Upper lobe of right lung (tissue), 1 donor: Measurements from ENCODE around the gene ZSWIM8. TPM values are rescaled to one million over a fixed set of nuclear protein-coding genes. Genes with fewer than 3 reads are reported as not detected.
"Not testable (repeated sequence)": the region's sequence is repeated elsewhere in the genome, so short reads cannot be mapped to it uniquely, and the experiment has no call there.

ENCODE experiments used
- ATAC-seq: fragments of 200-7000 bp; cut with Tn5 transposase; one replicate; pipeline ENCODE4 v1.9.1; 2020; ENCODE audit warnings: mild to moderate bottlenecking, moderate library complexity
- DNase-seq: peaks from one replicate; pipeline ENCODE4 v3.0.0-alpha.2; 2020
- H3K27ac ChIP-seq: fragments of 200-600 bp; one replicate; pipeline ENCODE4 v1.8.0; 2022
- H3K27me3 ChIP-seq: fragments of 200-600 bp; one replicate; pipeline ENCODE4 v1.8.0; 2022; ENCODE audit warnings: mild to moderate bottlenecking
- H3K36me3 ChIP-seq: fragments of 200-600 bp; one replicate; pipeline ENCODE4 v1.8.0; 2022
- H3K4me1 ChIP-seq: fragments of 200-600 bp; one replicate; pipeline ENCODE4 v1.8.0; 2022
- H3K4me3 ChIP-seq: fragments of 200-600 bp; one replicate; pipeline ENCODE4 v1.8.0; 2022; ENCODE audit warnings: mild to moderate bottlenecking
- H3K9me3 ChIP-seq: fragments of 200-600 bp; one replicate; pipeline ENCODE4 v1.8.0; 2022
- intact Hi-C: fragments of 100-400 bp; cut with DNase I; formaldehyde crosslinking; loops from one replicate; pipeline ENCODE4 v1.11.0; 2022
- total RNA-seq: library from RNA; stranded (reverse); fragmentation: NEBNext Ultra II Directional; extraction: Animal tissue kit (Norgen Biotek cat#: 25700); gene quantifications from one replicate; pipeline ENCODE4 v1.2.1, GENCODE V29; 2021
- TF ChIP-seq, protein P1 (sequence below): fragments of 200-600 bp; IDR thresholded peaks from one replicate; pipeline ENCODE4 v1.8.0; 2022; ENCODE audit warnings: antibody characterized with exemption
- donor health status: DM: no; HTN: yes; CAD: no; lungs with severe emphysema.

Gene ZSWIM8
- total RNA-seq, 1 donor from 2014 or later = 117 TPM

DNA sequence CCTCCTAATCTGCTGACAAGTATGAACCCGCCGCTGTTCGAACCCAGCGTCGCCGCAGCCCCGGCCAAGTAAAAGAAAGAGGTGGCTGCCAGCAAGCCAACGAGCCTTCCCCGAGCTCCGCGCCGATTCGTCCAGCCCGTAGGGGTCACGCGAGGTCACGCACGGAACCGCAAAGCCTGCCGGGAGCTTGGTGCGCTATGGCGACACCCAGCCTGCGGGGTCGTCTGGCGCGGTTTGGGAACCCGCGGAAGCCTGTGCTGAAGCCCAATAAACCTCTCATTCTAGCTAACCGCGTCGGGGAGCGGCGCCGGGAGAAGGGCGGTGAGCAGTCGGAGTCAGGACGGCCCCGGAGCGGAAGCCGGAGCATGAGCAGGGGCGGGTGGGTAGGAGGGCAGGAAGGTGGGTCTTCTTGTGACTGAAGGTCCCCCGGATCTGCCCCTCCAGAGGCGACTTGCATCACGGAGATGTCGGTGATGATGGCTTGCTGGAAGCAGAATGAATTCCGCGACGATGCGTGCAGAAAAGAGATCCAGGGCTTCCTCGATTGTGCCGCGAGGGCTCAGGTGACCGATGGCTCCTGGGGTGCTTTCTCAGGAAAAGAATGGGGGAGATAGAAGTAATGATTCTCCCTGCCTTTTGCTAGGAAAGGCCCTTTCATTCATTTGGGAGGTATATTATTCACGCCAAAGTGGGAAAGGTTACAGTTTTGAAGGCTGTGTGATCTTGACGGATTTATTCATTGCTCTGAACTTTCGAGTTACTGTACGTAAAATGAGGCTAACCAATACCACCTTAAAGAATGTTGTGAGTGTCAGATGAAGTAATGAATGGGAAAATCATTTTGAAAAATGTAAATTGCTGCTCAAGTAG, 3.3 kb upstream of the ZSWIM8 start, which contains the start of gene CHCHD1:
TSS of gene CHCHD1 (plus strand) at position 170 of the 870 bp plus-strand sequence. CDS start at position 198, 28 bp downstream.
- Histone ChIP-seq H3K27ac (peak within 1 kb of the TSS; percentile 91), H3K4me3 (peak within 1 kb of the TSS; percentile 91), H3K4me1 (peaks cover 38% of the 10 kb centered on the region), H3K36me3 (peaks cover 21% of the 10 kb centered on the region), H3K27me3 (no peaks in the 10 kb centered on the region), H3K9me3 (no peaks in the 10 kb centered on the region)
- TF ChIP-seq, protein P1, sequence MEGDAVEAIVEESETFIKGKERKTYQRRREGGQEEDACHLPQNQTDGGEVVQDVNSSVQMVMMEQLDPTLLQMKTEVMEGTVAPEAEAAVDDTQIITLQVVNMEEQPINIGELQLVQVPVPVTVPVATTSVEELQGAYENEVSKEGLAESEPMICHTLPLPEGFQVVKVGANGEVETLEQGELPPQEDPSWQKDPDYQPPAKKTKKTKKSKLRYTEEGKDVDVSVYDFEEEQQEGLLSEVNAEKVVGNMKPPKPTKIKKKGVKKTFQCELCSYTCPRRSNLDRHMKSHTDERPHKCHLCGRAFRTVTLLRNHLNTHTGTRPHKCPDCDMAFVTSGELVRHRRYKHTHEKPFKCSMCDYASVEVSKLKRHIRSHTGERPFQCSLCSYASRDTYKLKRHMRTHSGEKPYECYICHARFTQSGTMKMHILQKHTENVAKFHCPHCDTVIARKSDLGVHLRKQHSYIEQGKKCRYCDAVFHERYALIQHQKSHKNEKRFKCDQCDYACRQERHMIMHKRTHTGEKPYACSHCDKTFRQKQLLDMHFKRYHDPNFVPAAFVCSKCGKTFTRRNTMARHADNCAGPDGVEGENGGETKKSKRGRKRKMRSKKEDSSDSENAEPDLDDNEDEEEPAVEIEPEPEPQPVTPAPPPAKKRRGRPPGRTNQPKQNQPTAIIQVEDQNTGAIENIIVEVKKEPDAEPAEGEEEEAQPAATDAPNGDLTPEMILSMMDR = no peak
- intact Hi-C loops = no loop called here
- ATAC-seq = peak; percentile 88
- peak; percentile 96 for DNase-seq

DNA sequence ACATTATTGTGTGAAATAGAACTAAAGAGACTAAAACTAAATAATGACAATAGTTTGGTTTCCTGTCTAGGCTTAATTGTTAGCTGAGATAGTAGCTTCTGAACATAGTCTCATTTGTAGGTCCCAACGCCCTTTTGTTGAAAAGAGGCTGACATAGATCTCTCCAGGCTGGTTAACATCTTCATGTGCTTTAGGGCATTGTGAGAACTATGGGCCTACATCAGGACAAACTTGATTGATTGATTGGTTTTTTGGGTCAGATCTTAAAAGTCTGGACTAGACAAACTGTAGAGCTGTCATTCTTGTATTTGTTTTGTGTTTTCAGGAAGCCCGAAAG, 2.7 kb upstream of the ZSWIM8 start:
- H3K4me3 ChIP-seq = peak overlapping the region; percentile 91
- H3K27ac ChIP-seq = peak overlapping the region; percentile 91
- TF ChIP-seq, protein P1 = no peak
- intact Hi-C loops = no loop called here
- DNase-seq (no peak), ATAC-seq (no peak)
- H3K9me3 ChIP-seq = no peaks in the 10 kb centered on the region
- no peaks in the 10 kb centered on the region for H3K27me3 ChIP-seq
- peaks cover 17% of the 10 kb centered on the region for H3K36me3 ChIP-seq
- H3K4me1 ChIP-seq = peaks cover 44% of the 10 kb centered on the region

DNA sequence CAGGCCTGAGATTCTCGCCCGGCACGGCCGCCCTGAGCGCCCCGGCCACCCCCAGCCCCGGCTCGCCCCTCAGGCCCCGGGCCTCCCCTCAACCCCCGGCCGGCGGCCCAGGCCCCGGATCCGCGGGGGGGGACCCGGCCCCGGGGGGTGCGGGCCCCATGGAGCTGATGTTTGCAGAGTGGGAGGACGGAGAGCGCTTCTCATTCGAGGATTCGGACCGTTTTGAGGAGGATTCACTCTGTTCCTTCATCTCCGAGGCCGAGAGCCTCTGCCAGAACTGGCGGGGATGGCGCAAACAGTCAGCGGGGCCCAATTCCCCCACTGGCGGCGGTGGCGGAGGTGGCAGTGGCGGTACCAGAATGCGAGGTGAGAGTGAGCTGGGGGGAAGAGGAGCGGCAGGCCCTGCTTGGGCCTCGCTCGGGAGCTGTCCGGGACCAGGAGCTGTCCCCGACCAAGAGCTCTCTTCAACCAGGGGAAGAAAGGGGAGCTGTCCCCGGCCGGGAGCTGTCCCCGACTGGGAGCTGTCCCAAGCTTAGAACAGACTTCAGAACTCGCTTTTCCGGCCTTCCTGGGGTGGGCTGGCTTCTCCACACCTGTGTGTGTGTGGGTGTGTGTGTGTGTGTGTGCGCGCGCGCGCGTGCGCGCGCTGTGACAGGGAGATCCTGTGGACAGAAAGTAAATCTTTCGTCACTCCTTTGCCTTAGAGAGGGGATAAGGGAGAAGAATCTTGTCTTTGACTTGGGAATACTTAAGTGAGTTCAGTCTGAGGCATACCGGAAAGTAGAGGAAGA, 510 bp downstream of the ZSWIM8 start:
- Histone ChIP-seq H3K4me1 (peaks cover 37% of the 10 kb centered on the region), H3K4me3 (peak overlapping the region; percentile 86), H3K27ac (peak overlapping the region; percentile 85), H3K36me3 (peaks cover 21% of the 10 kb centered on the region), H3K9me3 (no peaks in the 10 kb centered on the region), H3K27me3 (no peaks in the 10 kb centered on the region)
- DNase-seq (peak; percentile 81), ATAC-seq (peak; percentile 52)
- TF ChIP-seq, protein P1 = no peak
- intact Hi-C loops = no loop called here

DNA sequence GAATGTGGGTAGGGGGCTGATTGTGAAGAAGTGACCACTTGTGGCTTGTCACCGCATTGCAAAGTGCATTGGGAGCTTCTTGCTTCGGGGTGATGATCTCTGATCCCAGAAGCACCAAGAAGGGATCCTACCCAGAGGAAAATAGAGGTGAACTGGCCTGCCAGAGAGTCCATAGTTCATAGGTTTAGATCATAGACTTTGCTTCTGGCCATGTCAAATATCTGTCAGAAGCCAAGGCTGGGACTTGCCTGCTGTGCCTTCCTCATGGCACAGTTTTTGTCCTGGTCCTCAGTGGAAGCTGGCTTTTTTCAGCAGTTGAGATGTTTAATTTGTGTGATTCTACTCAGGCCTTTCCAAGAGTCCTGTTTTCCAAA, 1.1 kb downstream of the ZSWIM8 start:
- Histone ChIP-seq H3K9me3 (no peaks in the 10 kb centered on the region), H3K36me3 (peaks cover 27% of the 10 kb centered on the region), H3K27ac (peak overlapping the region; percentile 85), H3K27me3 (no peaks in the 10 kb centered on the region), H3K4me1 (peaks cover 33% of the 10 kb centered on the region), H3K4me3 (peak overlapping the region; percentile 86)
- TF ChIP-seq, protein P1 = no peak
- no peak for DNase-seq
- intact Hi-C loops = no loop called here
- ATAC-seq = no peak

DNA sequence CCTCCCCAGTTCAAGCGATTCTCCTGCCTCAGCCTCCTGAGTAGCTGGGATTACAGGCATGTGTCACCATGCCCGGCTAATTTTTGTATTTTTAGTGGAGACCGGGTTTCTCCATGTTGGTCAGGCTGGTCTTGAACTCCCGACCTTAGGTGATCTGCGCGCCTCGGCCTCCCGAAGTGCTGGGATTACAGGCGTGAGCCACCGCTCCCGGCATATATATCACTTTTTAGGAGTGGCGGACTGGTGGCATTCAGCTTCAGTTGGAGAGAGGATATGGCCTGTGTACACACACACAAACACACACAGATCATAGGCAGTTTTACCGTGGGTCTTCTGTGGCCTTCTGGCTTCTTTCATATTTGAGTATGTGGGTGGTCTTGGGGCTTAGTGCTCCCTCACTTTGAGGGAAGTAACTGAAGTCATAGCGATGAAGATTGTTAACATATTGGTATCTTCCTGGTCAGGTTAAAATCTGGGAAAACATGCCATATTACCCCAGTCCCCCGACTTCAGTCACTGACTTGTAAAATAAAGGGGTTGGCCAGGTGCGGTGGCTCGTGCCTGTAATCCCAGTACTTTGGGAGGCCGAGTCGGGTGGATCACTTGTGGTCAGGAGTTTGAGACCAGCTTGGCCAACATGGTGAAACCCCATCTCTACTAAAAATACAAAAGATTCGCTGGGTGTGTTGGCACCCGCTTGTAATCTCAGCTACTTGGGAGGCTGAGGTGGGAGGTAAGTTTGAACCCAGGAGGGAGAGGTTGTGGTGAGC, 1.8 kb downstream of the ZSWIM8 start:
- ATAC-seq, DNase-seq, H3K27me3 ChIP-seq, H3K27ac ChIP-seq, H3K9me3 ChIP-seq, intact Hi-C loops: not testable (repeated sequence)
- peaks cover 34% of the 10 kb centered on the region for H3K36me3 ChIP-seq
- peak overlapping the region; percentile 86 for H3K4me3 ChIP-seq
- peaks cover 33% of the 10 kb centered on the region for H3K4me1 ChIP-seq
